DMS79 treated with DMSO at 0.1 percent for 48 hours (cell line): ENCODE results near the gene TFAP2D.

ENCODE experiments used
- DNase-seq: peaks from one replicate; lab custom pipeline; 2025; lab: John Stamatoyannopoulos, UW

Gene TFAP2D

GRCh38 chr6:50819466-50819903, 106.2 kb downstream of the TFAP2D start:
- no peak for DNase-seq

GRCh38 chr6:50819904-50820868, 106.9 kb downstream of the TFAP2D start:
- DNase-seq, result no peak

- DNase-seq, result no peak
Measured at GRCh38 chr6:50820869-50821264, 107.5 kb downstream of the TFAP2D start.

- DNase-seq, result no peak
Measured at GRCh38 chr6:50821441-50822077, 108.2 kb downstream of the TFAP2D start.

- DNase-seq, result no peak
Measured at GRCh38 chr6:50822078-50822476, 108.8 kb downstream of the TFAP2D start.
